ENCODE results near the gene POLR2E. TPM values are rescaled to one million over a fixed set of nuclear protein-coding genes. Genes with fewer than 3 reads are reported as not detected.
A peak's percentile ranks its signal among the peaks of the same experiment; 100 is the strongest.

The POLR2E gene
- total RNA-seq, 1 experiment from 2014 or later: 355 TPM

DNA sequence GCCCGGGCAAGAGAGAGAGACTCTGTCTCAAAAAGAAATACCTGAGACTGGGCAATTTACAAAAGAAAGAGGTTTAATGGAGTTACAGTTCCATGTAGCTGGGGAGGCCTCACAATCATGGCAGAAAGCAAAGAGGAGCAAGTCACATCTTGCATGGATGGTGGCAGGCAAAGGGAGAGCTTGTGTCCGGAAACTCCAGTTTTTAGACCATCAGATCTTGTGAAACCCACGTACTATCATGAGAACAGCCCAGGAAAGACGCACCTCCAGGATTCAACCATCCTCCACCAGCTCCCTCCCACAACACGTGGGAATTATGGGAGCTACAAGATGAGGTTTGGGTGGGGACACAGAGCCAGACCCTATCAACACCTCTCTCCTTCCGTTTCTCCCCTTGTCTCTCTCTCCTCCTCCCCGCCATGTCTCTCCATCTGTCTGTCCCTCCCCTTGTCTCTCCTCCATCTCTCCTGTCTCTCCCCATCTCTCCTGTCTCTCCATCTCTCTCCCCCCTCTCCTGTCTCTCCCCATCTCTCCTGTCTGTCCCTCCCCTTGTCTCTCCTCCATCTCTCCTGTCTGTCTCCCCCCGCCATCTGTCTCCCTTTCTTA lies 10.0 kb downstream of the POLR2E start:
- in situ Hi-C loops (cut with HindIII; ENCODE audit: low sequenced_read_pairs): no loop called here
- no peak for DNase-seq (ENCODE audit: low spot score)

GRCh38 chr19:1084024-1084868 lies 10.9 kb downstream of the POLR2E start:
- in situ Hi-C loops (cut with HindIII; ENCODE audit: low sequenced_read_pairs): no loop called here
- DNase-seq (ENCODE audit: low spot score): no peak

- no peak for DNase-seq (ENCODE audit: low spot score)
- in situ Hi-C loops (cut with HindIII; ENCODE audit: low sequenced_read_pairs): no loop called here
Observed at GRCh38 chr19:1082928-1083816, 12.0 kb downstream of the POLR2E start.

DNA sequence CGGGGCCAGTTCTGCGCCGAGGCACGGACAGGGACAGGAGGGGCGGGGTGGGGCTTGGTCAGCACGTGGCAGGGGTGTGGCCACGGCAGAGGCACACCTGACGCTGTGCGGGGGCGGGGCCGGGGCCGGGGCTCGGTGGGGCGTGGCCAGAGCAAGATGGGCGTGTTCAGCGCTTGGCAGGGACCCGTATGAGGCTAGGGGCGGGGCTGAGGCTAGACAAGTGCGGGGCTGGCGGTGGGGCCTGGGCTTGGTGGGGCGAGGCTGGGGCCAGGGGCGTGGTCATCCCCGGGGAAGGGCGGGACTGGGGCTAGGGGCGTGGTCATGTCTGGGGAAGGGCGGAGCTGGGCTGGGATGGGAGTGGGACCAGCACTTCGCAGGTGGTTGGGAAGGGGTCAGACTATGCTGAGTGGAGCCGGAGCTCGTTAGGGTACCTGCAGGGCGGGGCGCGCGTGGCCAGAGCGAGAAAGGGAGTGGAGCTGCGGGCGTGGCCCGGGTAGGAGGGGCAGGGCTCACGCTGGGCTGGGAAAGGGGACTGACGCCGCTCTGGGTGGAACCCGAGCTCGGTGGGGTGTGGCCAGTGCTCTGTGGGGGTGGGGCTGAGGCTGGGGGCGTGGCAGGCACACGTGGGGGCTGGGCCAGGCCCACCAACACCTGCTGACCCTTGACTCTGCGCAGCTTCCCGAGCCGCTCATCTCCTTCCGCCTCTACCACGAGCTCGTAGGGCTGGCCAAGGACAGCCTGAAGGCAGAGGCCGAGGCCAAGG lies 12.8 kb downstream of the POLR2E start:
- DNase-seq (ENCODE audit: low spot score): no peak
- in situ Hi-C loops (cut with HindIII; ENCODE audit: low sequenced_read_pairs): no loop called here

DNA sequence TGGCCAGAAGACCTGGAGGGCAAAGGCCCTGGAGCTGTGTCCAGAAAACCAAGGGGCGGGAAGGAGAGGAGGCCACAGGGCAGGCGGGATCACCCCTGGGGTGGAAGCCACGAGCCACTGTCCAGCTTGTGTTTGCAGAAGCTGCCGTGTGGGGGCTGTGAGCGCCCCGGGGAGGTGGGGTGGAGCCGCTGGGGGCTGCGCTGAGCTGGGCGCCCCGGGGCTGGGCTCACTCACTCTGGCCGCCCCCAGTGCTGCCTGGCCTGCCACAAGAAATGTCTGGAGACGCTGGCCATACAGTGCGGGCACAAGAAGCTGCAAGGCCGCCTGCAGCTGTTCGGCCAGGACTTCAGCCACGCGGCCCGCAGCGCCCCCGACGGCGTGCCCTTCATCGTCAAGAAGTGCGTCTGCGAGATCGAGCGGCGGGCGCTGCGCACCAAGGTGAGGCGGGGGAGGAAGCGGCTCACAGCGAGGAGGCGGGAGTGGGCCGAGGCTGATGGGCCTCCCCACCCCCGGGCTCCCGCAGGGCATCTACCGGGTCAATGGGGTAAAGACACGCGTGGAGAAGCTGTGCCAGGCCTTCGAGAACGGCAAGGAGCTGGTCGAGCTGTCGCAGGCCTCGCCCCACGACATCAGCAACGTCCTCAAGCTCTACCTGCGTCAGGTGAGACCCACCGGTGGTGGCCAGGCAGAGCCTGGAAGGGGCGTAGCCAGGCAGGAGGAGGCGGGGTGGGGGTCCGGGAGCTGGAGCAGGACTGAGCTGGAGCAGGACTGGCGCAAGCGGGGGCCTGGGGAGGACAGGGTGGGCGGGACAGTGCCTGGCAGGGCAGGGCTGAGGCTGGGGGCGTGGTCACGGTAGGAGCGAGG lies 13.6 kb downstream of the POLR2E start:
- in situ Hi-C loops (cut with HindIII; ENCODE audit: low sequenced_read_pairs): no loop called here
- DNase-seq (ENCODE audit: low spot score): no peak

DNA sequence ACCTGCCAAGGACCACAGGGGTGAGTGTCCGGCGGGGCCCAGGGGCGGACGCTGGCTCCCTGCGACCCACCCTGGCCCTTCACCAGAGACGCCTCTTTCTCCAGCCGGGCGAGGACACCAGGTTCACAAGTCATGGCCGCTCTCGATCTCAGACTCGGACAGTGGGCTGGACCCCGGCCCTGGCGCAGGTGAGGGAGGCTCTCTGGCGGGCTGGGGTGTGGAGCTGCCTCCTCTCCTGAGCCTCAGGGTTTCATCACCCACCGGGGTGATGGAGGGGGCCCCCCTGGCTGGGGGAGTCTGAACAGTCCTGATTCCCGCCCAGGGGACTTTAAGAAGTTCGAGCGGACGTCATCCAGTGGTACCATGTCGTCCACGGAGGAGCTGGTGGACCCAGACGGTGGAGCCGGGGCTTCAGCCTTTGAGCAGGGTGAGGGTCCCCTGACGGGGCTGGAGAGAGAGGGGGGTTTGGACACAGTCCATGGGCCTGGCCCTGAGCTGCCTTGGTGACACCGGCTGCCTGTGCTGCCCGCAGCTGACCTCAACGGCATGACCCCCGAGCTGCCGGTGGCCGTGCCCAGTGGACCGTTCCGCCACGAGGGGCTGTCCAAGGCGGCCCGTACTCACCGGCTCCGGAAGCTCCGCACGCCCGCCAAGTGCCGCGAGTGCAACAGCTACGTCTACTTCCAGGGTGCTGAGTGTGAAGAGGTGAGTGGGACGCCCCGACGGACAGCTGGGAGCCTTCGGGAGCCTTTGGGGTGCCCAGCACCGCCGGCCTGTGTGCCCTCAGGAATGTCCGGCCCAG lies 14.6 kb downstream of the POLR2E start:
- in situ Hi-C loops (cut with HindIII; ENCODE audit: low sequenced_read_pairs): no loop called here
- DNase-seq (ENCODE audit: low spot score): no peak

DNA sequence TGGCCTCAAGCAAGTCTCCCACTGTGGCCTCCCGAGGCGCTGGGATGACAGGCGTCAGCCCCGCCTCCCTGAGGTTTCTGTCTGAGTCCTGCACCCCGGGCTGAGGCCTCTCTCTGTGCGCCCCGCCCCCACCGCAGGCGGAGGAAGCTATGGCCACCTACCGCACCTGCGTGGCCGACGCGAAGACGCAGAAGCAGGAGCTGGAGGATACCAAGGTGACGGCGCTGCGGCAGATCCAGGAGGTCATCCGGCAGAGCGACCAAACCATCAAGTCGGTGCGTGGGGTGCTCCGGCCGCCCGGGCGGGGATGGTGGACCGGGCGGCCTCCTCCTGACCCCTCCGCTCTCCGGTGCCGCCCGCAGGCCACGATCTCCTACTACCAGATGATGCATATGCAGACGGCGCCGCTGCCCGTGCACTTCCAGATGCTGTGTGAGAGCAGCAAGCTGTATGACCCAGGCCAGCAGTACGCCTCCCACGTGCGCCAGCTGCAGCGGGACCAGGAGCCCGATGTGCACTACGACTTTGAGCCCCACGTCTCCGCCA lies 15.5 kb downstream of the POLR2E start:
- no peak for DNase-seq (ENCODE audit: low spot score)
- in situ Hi-C loops (cut with HindIII; ENCODE audit: low sequenced_read_pairs): no loop called here

DNA sequence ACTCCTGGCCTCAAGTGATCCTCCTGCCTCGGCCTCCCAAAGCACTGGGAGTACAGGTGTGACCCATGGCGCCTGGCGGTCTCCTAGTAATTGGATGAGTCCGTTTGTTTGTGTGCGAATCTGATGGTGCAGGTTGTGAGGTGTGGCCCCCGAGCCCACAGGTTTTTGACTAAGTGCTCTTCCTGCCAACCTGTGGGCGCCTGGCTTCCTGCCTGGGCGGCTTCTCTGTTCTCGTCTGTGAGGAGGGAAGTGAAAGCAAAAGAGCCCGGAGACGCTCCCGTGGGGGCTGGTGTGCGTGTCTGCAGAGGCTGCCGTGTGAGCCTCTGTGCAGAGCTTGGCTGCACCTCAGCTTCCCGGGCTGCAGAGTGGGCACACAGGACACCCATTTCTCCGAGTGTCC lies 18.2 kb downstream of the POLR2E start:
- in situ Hi-C loops (cut with HindIII; ENCODE audit: low sequenced_read_pairs): no loop called here
- DNase-seq (ENCODE audit: low spot score): peak; percentile 47

- in situ Hi-C loops (cut with HindIII; ENCODE audit: low sequenced_read_pairs): no loop called here
- no peak for DNase-seq (ENCODE audit: low spot score)
Observed at GRCh38 chr19:1076046-1076386, 19.2 kb downstream of the POLR2E start.

DNA sequence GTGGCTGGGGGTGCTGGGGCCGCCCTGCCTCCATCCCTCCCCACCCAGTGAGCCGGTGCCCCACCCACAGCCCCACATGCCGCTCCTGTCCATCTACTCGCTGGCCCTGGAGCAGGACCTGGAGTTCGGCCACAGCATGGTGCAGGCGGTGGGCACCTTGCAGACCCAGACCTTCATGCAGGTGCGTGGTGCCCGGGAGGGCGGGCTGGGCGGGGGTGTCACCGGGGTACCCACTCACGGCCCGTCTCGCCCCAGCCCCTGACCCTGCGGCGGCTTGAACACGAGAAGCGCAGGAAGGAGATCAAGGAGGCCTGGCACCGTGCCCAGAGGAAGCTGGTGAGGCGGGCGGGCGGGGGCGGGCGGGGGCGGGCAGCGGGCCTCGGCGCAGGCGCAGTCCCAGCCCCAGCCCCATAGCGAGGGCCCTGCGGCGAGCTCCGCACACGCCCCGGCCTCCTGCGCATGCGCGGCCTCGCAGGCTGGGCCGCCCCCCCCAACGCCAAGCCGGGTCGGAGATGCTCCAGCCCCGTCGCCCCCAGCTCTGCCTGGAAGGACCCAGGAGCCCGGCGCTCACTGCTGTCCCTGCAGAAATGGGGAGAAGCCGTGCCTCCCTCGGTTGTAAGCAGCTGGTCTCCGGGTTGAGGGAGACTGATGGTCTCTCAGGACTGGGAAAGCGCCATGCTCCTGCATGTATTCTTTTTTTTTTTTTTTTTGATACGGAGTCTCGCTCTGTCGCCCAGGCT lies 20.5 kb downstream of the POLR2E start:
- in situ Hi-C loops (cut with HindIII; ENCODE audit: low sequenced_read_pairs): no loop called here
- DNase-seq (ENCODE audit: low spot score): peak; percentile 41

- in situ Hi-C loops (cut with HindIII; ENCODE audit: low sequenced_read_pairs): no loop called here
Observed at GRCh38 chr19:1073956-1074517, 21.1 kb downstream of the POLR2E start.

DNA sequence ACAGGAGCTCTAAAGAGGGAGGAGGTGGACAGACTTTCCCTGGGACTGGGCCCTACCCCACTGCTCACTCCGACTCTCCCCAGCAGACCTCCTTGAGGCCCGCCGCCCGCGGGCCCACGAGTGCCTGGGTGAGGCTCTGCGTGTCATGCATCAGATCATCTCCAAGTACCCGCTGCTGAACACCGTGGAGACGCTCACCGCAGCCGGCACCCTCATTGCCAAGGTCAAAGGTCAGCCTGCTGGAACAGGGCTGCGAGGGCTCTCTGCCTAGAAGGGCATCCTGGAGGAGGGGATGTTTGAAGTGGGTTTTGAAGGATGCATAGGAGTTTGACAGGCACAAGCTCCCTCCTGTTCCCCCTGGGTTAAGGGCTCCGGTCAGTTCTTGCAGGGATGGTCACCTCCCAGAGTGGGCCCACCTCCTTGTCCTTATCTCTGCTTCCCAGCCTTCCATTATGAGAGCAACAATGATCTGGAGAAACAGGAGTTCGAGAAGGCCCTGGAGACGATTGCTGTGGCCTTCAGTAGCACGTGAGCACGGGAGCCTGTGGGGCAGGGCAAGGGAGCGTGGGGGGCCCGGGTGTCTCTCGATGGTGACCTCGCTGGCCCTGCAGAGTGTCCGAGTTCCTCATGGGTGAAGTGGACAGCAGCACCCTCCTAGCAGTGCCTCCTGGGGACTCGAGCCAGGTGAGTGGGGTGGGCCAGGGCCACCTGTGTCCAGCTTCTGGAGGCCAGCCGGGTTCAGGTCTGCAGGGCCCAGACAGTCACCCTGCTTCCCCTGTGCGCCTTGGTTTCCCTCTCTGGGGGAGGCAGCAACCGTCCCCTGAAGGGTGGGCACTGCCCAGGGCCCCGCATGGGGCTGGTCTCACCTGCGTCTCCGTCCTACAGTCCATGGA lies 21.9 kb downstream of the POLR2E start:
- DNase-seq (ENCODE audit: low spot score): no peak
- in situ Hi-C loops (cut with HindIII; ENCODE audit: low sequenced_read_pairs): no loop called here

More at GRCh38 chr19:1073956-1074517, 21.1 kb downstream of the POLR2E start:
- DNase-seq (ENCODE audit: low spot score): no peak

- in situ Hi-C loops (cut with HindIII; ENCODE audit: low sequenced_read_pairs): no loop called here
- no peak for DNase-seq (ENCODE audit: low spot score)
Observed at GRCh38 chr19:1072371-1073015, 22.7 kb downstream of the POLR2E start.

DNA sequence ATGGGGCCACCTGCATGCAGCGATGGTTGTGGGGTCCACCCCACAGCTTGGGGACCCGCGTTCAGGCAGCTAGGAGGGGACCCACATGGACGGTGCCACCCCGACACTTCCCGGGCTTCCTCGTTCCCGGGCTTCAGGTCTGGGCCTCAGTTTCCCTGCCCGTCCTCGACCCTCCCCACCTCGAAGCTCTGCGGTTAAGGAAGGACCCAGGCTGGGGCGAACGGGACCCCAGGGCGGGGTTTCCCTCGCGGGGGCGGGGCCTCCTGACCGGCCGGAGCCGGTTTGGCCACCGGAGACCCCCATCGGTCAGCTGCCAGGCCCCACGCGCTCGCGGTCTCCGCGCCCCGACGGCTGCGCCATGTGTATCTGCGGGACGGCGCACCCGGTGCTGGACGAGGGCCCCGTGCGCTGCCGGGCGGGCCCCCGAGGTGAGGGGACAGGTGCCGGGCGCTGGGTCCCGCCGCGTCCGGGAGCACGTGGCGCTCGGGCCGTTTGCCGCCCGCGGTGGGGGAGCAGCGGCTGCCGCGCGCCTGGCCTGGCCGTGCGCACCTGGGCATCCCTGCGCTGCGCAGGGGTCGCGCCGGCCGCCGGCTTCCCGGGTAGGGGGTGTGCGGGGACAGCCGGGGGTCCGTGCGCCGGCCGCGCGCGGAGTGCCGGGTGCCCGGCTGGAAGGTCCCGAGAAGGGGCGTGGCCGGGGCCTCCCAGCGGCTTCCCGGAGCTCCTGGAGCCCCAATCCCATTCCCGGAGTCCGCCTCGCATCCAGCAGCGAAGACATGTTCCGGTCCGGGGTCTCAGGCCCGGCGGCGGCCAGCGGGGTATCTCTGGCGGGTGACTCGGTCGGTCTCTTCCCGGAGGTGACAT lies 24.0 kb downstream of the POLR2E start:
- DNase-seq (ENCODE audit: low spot score): no peak
- in situ Hi-C loops (cut with HindIII; ENCODE audit: low sequenced_read_pairs): no loop called here

All from G401 (cell line).